WTC11 (cell line): ENCODE results near the gene SATB1. TPM values are rescaled to one million over a fixed set of nuclear protein-coding genes. Genes with fewer than 3 reads are reported as not detected.

Experiments
- ATAC-seq: fragments of 200-7000 bp; cut with Tn5 transposase; 2 replicates; pipeline ENCODE4 v1.10.0; 2021; ENCODE audit warnings: mild to moderate bottlenecking, moderate library complexity
- CTCF ChIA-PET: fragments of 300-600 bp; sonication (Branson Sonifier 250); formaldehyde crosslinking; loops from one replicate; lab custom pipeline; 2021; ENCODE audit warnings: antibody characterized with exemption; lab: Charles Lee
- POLR2A ChIA-PET: fragments of 350-600 bp; sonication (Branson Sonifier 250); formaldehyde crosslinking; loops from one replicate; lab custom pipeline; 2021; ENCODE audit warnings: antibody characterized with exemption; lab: Charles Lee
- DNase-seq: peaks from one replicate; pipeline ENCODE4 v3.0.0; 2021; ENCODE audit warnings: low spot score
- H3K27ac Mint-ChIP-seq: 2 replicates; pipeline ENCODE4 v1.8.0; 2021; ENCODE audit warnings: mixed read lengths
- H3K27me3 Mint-ChIP-seq: 2 replicates; pipeline ENCODE4 v1.8.0; 2021; ENCODE audit warnings: low read depth, mild to moderate bottlenecking, moderate library complexity, mixed read lengths
- H3K36me3 Mint-ChIP-seq: 2 replicates; pipeline ENCODE4 v1.8.0; 2021; ENCODE audit warnings: mixed read lengths
- H3K4me1 Mint-ChIP-seq: 2 replicates; pipeline ENCODE4 v1.8.0; 2022; ENCODE audit warnings: mixed read lengths
- H3K4me3 Mint-ChIP-seq: 2 replicates; pipeline ENCODE4 v1.8.0; 2021; ENCODE audit warnings: mild to moderate bottlenecking, moderate library complexity, mixed read lengths
- H3K9me3 Mint-ChIP-seq: 2 replicates; pipeline ENCODE4 v1.8.0; 2021; ENCODE audit warnings: mixed read lengths
- ATF3 ChIP-seq: sonication (generic); formaldehyde crosslinking; conservative IDR thresholded peaks from 2 replicates; pipeline ENCODE4 v1.8.1; 2022; ENCODE audit warnings: mild to moderate bottlenecking, missing genetic modification reagents
- CBFB ChIP-seq: sonication (generic); formaldehyde crosslinking; IDR thresholded peaks from 2 replicates; pipeline ENCODE4 v1.8.1; 2022; ENCODE audit warnings: mild to moderate bottlenecking, low read depth, missing genetic modification reagents
- CREM ChIP-seq: sonication (generic); formaldehyde crosslinking; IDR thresholded peaks from 2 replicates; pipeline ENCODE4 v1.8.1; 2022; ENCODE audit warnings: mild to moderate bottlenecking, missing genetic modification reagents, moderate library complexity
- CTCF ChIP-seq: fragments of 200-600 bp; IDR thresholded peaks from 2 replicates; pipeline ENCODE4 v1.8.0; 2022; ENCODE audit warnings: antibody characterized with exemption
- ETV6 ChIP-seq: sonication (generic); formaldehyde crosslinking; IDR thresholded peaks from 2 replicates; pipeline ENCODE4 v1.8.1; 2022; ENCODE audit warnings: mild to moderate bottlenecking, missing genetic modification reagents
- FOXJ3 ChIP-seq: sonication (generic); formaldehyde crosslinking; IDR thresholded peaks from 2 replicates; pipeline ENCODE4 v1.9.0; 2021; ENCODE audit warnings: missing genetic modification reagents, mild to moderate bottlenecking, borderline replicate concordance
- GABPB1 ChIP-seq: sonication (generic); formaldehyde crosslinking; IDR thresholded peaks from 2 replicates; pipeline ENCODE4 v1.8.1; 2023; ENCODE audit warnings: mild to moderate bottlenecking, missing genetic modification reagents
- IRF1 ChIP-seq: sonication (generic); formaldehyde crosslinking; IDR thresholded peaks from 2 replicates; pipeline ENCODE4 v1.8.0; 2023; ENCODE audit warnings: missing genetic modification reagents
- IRF2 ChIP-seq: sonication (generic); formaldehyde crosslinking; IDR thresholded peaks from 2 replicates; pipeline ENCODE4 v1.8.0; 2022; ENCODE audit warnings: low read depth, missing genetic modification reagents, borderline replicate concordance
- NFE2L1 ChIP-seq: sonication (generic); formaldehyde crosslinking; IDR thresholded peaks from 2 replicates; pipeline ENCODE4 v1.8.1; 2023; ENCODE audit warnings: missing genetic modification reagents
- NR1H2 ChIP-seq: sonication (generic); formaldehyde crosslinking; IDR thresholded peaks from 2 replicates; pipeline ENCODE4 v1.9.0; 2021; ENCODE audit warnings: mild to moderate bottlenecking, moderate library complexity, missing genetic modification reagents
- NR2C2 ChIP-seq: sonication (generic); formaldehyde crosslinking; IDR thresholded peaks from 2 replicates; pipeline ENCODE4 v1.8.0; 2022; ENCODE audit warnings: mild to moderate bottlenecking, missing genetic modification reagents
- NR3C1 ChIP-seq: sonication (generic); formaldehyde crosslinking; conservative IDR thresholded peaks from 2 replicates; pipeline ENCODE4 v1.8.1; 2023; ENCODE audit warnings: low read depth, mild to moderate bottlenecking, missing genetic modification reagents
- SOX15 ChIP-seq: fragments of 250-450 bp; sonication (Bioruptor Pico); IDR thresholded peaks from 2 replicates; pipeline ENCODE4 v1.9.0; 2021; ENCODE audit warnings: mild to moderate bottlenecking
- ZNF232 ChIP-seq: sonication (generic); formaldehyde crosslinking; IDR thresholded peaks from 2 replicates; pipeline ENCODE4 v1.8.0; 2022; ENCODE audit warnings: mild to moderate bottlenecking, missing genetic modification reagents
- ZNF396 ChIP-seq: fragments of 250-450 bp; sonication (Bioruptor Pico); IDR thresholded peaks from 2 replicates; pipeline ENCODE4 v1.8.0; 2021; ENCODE audit warnings: mild to moderate bottlenecking, moderate library complexity, borderline replicate concordance
- ZNF416 ChIP-seq: fragments of 250-450 bp; sonication (Bioruptor Pico); IDR thresholded peaks from 2 replicates; pipeline ENCODE4 v1.9.0; 2021; ENCODE audit warnings: mild to moderate bottlenecking, inconsistent platforms
- total RNA-seq: library from RNA; stranded (reverse); gene quantifications from 3 replicates; pipeline ENCODE4 v1.2.3, GENCODE V29; 2021
- TF ChIP-seq, protein P1 (sequence below): sonication (generic); formaldehyde crosslinking; IDR thresholded peaks from 2 replicates; pipeline ENCODE4 v1.8.0; 2023; ENCODE audit warnings: missing genetic modification reagents, mild to moderate bottlenecking, borderline replicate concordance
- TF ChIP-seq, protein P2 (sequence below): sonication (generic); formaldehyde crosslinking; IDR thresholded peaks from 2 replicates; pipeline ENCODE4 v1.8.1; 2023; ENCODE audit warnings: mild to moderate bottlenecking, missing genetic modification reagents, moderate library complexity
- TF ChIP-seq, protein P3 (sequence below): sonication (generic); formaldehyde crosslinking; IDR thresholded peaks from 2 replicates; pipeline ENCODE4 v1.8.1; 2022; ENCODE audit warnings: mild to moderate bottlenecking, moderate library complexity, missing genetic modification reagents
- TF ChIP-seq, protein P4 (sequence below): sonication (generic); formaldehyde crosslinking; IDR thresholded peaks from 2 replicates; pipeline ENCODE4 v1.8.0; 2022; ENCODE audit warnings: missing genetic modification reagents

Gene SATB1
- total RNA-seq, 1 experiment from 2014 or later: 36.2 TPM

DNA sequence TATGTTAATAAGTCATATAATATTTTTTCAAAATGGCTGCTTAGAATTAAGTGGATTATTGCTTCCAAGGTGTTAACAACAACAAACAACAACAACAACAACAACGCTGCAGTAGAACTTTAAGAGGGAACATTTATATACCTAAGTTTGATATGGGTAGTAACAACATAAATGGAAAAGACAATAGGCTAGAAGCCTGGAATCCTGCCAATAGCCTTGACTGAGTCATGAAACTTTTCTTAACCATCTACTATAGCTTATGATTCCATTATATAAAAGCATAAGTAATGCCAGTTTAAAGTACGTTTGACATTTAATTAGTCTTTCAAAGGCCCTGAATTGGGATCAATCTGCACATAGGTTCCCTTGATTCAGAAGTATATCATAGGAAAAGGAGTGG, 31.2 kb downstream of the SATB1 start:
- Mint-ChIP-seq H3K4me3 (no peak overlapping the region), H3K27me3 (no peaks in the 10 kb centered on the region), H3K27ac (no peak overlapping the region), H3K9me3 (no peaks in the 10 kb centered on the region), H3K36me3 (peaks cover 19% of the 10 kb centered on the region), H3K4me1 (no peaks in the 10 kb centered on the region)
- ATAC-seq: no peak
- TF ChIP-seq NR2C2 (CRISPR knock-in tag): no peak
- TF ChIP-seq, protein P1, sequence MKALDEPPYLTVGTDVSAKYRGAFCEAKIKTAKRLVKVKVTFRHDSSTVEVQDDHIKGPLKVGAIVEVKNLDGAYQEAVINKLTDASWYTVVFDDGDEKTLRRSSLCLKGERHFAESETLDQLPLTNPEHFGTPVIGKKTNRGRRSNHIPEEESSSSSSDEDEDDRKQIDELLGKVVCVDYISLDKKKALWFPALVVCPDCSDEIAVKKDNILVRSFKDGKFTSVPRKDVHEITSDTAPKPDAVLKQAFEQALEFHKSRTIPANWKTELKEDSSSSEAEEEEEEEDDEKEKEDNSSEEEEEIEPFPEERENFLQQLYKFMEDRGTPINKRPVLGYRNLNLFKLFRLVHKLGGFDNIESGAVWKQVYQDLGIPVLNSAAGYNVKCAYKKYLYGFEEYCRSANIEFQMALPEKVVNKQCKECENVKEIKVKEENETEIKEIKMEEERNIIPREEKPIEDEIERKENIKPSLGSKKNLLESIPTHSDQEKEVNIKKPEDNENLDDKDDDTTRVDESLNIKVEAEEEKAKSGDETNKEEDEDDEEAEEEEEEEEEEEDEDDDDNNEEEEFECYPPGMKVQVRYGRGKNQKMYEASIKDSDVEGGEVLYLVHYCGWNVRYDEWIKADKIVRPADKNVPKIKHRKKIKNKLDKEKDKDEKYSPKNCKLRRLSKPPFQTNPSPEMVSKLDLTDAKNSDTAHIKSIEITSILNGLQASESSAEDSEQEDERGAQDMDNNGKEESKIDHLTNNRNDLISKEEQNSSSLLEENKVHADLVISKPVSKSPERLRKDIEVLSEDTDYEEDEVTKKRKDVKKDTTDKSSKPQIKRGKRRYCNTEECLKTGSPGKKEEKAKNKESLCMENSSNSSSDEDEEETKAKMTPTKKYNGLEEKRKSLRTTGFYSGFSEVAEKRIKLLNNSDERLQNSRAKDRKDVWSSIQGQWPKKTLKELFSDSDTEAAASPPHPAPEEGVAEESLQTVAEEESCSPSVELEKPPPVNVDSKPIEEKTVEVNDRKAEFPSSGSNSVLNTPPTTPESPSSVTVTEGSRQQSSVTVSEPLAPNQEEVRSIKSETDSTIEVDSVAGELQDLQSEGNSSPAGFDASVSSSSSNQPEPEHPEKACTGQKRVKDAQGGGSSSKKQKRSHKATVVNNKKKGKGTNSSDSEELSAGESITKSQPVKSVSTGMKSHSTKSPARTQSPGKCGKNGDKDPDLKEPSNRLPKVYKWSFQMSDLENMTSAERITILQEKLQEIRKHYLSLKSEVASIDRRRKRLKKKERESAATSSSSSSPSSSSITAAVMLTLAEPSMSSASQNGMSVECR (CRISPR knock-in tag): no peak
- no peak for TF ChIP-seq ZNF232
- TF ChIP-seq, protein P2, sequence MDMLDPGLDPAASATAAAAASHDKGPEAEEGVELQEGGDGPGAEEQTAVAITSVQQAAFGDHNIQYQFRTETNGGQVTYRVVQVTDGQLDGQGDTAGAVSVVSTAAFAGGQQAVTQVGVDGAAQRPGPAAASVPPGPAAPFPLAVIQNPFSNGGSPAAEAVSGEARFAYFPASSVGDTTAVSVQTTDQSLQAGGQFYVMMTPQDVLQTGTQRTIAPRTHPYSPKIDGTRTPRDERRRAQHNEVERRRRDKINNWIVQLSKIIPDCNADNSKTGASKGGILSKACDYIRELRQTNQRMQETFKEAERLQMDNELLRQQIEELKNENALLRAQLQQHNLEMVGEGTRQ (CRISPR knock-in tag): no peak
- no peak for TF ChIP-seq FOXJ3 (CRISPR knock-in tag)
- no peak for TF ChIP-seq NR3C1 (CRISPR knock-in tag)
- no peak for TF ChIP-seq ZNF396
- no peak for TF ChIP-seq CBFB (CRISPR knock-in tag)
- no peak for TF ChIP-seq NR1H2 (CRISPR knock-in tag)
- TF ChIP-seq IRF1 (CRISPR knock-in tag): no peak
- ChIA-PET CTCF (no interaction called here), POLR2A (no interaction called here)
- DNase-seq: no peak

DNA sequence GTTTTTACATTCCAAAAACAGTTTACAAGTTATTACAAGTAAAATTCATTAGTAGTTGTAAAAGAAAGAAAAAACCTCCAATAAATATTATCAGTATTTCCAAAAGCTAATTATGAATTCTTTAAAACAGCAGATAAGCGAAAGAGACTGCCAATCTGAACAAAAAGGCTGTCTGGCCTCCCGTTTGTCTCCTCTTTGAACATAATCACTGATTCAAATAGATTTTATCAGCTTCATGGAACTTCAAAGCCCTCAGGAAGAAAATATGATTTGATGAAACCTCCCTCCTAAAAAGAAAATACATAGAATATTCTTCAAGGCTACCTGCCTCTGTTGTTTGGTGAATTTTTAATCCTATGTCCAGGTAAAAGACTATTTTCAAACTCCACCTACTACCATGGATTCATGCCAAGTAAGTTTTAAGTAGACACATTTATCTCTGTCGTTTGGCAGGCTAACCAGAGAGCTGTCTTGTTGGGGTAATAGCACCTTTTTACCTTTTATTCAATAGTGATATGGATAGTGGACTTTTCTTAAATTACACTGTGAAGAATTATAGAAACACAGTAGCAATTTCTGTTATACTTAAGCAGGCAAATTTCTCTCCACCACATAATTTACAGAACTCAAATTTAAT, 35.0 kb downstream of the SATB1 start:
- H3K4me3 Mint-ChIP-seq: no peak overlapping the region
- no peaks in the 10 kb centered on the region for H3K27me3 Mint-ChIP-seq
- CTCF ChIA-PET: interaction anchor here (0.8 kb wide), 1 partner anchor 10 kb away, joined by 5 read pairs; no protein-coding TSS in a partner anchor
- no peak for TF ChIP-seq CREM
- TF ChIP-seq SOX15 (CRISPR knock-in tag): no peak
- no peak for TF ChIP-seq ATF3 (CRISPR knock-in tag)
- TF ChIP-seq, protein P3, sequence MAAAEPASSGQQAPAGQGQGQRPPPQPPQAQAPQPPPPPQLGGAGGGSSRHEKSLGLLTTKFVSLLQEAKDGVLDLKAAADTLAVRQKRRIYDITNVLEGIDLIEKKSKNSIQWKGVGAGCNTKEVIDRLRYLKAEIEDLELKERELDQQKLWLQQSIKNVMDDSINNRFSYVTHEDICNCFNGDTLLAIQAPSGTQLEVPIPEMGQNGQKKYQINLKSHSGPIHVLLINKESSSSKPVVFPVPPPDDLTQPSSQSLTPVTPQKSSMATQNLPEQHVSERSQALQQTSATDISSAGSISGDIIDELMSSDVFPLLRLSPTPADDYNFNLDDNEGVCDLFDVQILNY (CRISPR knock-in tag): no peak
- no peak for TF ChIP-seq IRF2 (CRISPR knock-in tag)
- no peak for TF ChIP-seq GABPB1 (CRISPR knock-in tag)
- no peak for TF ChIP-seq IRF1 (CRISPR knock-in tag)
- no peak for TF ChIP-seq NFE2L1 (CRISPR knock-in tag)
- no peak for TF ChIP-seq ZNF232
- TF ChIP-seq, protein P4, sequence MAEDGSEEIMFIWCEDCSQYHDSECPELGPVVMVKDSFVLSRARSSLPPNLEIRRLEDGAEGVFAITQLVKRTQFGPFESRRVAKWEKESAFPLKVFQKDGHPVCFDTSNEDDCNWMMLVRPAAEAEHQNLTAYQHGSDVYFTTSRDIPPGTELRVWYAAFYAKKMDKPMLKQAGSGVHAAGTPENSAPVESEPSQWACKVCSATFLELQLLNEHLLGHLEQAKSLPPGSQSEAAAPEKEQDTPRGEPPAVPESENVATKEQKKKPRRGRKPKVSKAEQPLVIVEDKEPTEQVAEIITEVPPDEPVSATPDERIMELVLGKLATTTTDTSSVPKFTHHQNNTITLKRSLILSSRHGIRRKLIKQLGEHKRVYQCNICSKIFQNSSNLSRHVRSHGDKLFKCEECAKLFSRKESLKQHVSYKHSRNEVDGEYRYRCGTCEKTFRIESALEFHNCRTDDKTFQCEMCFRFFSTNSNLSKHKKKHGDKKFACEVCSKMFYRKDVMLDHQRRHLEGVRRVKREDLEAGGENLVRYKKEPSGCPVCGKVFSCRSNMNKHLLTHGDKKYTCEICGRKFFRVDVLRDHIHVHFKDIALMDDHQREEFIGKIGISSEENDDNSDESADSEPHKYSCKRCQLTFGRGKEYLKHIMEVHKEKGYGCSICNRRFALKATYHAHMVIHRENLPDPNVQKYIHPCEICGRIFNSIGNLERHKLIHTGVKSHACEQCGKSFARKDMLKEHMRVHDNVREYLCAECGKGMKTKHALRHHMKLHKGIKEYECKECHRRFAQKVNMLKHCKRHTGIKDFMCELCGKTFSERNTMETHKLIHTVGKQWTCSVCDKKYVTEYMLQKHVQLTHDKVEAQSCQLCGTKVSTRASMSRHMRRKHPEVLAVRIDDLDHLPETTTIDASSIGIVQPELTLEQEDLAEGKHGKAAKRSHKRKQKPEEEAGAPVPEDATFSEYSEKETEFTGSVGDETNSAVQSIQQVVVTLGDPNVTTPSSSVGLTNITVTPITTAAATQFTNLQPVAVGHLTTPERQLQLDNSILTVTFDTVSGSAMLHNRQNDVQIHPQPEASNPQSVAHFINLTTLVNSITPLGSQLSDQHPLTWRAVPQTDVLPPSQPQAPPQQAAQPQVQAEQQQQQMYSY: no peak
- no peak for TF ChIP-seq CTCF
- TF ChIP-seq ZNF416 (CRISPR knock-in tag): no peak
- no peak for TF ChIP-seq ETV6
- no peak overlapping the region for H3K27ac Mint-ChIP-seq
- POLR2A ChIA-PET: no interaction called here
- ATAC-seq (no peak), DNase-seq (no peak)
- peaks cover 21% of the 10 kb centered on the region for H3K4me1 Mint-ChIP-seq
- peaks cover 14% of the 10 kb centered on the region for H3K36me3 Mint-ChIP-seq
- no peaks in the 10 kb centered on the region for H3K9me3 Mint-ChIP-seq
